HG03108 (cell line): Measurements from ENCODE around the gene AFAP1L1.

Experiments
- ATAC-seq: cut with Tn5 transposase; IDR thresholded peaks from one replicate; pipeline ENCODE4 v1.9.1; 2021; ENCODE audit warnings: moderate library complexity; ENCODE audit not compliant: unreplicated experiment

AFAP1L1 gene

DNA sequence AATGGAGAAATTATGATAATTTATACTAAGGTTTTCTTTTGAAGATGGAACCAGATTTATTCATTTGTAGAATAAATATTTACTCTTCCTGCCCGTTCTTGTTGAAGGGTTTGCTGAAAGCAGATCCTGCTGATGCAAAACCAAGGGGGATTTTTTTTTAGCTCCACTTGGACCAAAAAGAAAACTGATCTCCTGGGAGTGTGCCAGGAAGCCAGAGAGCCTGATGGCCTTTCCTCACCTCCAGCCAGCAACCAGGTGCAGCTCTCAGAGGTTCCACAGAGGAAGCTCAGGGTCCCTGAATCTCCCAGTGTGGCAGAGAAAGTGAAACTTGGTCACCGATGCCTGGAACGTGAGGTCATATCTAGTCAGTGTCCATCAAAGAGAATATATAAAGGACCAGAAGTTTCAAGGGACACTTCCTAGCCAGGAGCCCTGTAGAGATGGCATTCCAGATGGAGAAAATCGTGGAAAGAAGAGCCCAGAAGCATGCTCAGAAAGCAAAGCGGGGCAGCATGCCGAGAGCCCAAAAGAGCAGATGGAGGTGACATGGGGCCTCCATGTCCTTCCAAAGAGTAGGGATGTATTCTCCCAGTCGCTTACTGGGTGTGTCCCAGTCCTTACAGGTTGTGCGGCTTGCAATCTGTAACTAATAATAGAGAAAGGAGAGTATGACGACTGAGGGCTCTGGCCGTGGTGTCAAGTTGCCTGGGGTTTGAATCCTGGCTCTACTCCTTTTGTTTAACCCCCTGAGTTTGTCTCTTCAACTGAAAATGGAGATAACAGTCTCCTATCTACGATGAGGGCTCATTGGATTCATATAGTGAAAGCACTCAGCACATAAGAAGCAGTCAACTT is 12.2 kb downstream of the AFAP1L1 start:
- no peak for ATAC-seq

- ATAC-seq: no peak
Observed at GRCh38 chr5:149284501-149284900, 12.8 kb downstream of the AFAP1L1 start.

DNA sequence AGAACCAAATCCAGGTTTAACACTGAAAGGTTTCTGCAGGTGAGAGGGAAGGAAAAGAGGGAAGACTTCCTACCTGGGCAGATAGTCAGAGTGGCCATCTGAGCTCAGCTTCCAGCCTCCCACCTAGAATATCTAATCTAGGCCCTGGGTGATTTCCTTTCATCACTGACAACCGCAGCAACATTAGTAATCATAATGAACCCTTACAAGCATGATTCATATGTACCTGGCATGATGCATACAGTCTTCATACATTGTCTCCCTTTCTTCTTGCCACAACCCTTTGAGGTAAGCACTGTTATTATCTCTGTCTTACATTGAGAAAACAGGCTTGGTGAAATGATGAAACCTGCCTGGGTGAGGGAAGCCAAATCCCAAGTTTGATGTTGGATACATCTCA is 13.5 kb downstream of the AFAP1L1 start:
- no peak for ATAC-seq

DNA sequence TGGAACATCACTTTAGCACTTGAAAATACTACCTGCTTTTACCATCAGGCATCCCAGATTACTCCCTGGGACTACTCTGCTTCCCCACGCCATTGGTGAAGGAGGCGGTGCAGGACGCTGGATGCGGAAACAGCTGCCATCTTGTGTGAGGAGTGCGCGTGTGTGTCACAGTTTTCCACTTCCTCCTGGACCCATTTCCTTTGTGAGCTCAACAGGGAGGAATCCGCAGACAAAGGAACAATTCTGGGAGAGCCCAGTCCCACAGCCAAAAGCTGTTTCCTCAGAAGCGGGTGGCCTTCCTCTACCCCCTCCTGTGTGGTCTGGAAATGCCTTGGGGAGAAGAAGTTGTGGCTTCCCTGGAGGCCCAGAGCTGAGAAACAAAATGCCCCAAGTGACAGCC is 16.8 kb downstream of the AFAP1L1 start:
- ATAC-seq: no peak

- no peak for ATAC-seq
Observed at GRCh38 chr5:149289301-149289700, 17.6 kb downstream of the AFAP1L1 start.

DNA sequence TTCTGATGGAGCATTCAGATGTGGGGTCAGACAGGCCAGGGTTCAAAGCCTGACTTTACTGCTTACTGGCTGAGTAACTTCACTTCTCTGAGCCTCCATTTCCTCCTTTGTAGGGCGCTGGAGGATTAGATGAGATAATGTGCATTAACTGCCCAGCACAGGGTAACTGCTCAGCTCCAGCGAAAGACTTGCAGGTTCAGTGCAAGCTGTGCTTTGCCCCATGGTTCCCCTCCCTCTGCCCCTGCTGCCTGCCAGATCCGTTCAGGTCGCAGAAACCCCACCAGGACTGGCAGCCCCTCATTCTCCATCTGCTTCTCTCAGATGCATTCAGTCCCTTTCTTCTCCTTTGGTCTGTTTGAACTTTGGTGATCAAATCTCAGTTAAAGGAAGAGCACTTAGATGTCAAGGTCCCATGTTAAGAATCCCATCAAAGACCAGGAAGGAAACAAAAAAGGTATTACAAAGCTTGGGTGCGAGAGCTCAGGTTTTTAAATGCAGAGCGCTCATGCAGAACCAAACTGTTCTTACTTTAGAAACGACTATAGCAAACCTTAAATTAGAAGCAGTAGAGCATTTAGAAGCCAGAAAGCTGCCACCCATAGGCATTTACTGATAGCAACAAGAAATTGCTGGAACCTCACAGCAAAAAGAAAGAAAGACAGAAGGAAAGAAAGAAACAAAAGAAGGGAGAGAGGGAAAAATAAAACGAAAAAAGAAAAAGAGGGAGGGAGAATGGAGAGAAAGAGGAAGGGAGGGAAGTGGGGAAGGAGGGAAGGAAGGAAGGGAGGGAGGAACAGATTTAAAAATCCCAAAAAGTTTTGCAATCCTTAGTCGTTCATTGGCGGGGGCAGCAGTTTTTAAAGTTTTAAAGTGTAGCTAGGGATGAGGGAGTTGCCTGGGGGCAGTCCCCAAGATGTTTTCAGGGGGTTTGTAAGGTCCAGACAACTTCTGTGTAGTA is 23.5 kb downstream of the AFAP1L1 start:
- no peak for ATAC-seq

- no peak for ATAC-seq
Observed at GRCh38 chr5:149297340-149298025, 25.8 kb downstream of the AFAP1L1 start.

- no peak for ATAC-seq
Observed at GRCh38 chr5:149298163-149298562, 26.5 kb downstream of the AFAP1L1 start.

- ATAC-seq: no peak
Observed at GRCh38 chr5:149298842-149299404, 27.3 kb downstream of the AFAP1L1 start.

GRCh38 chr5:149299451-149300054 is 27.9 kb downstream of the AFAP1L1 start:
- ATAC-seq: no peak

GRCh38 chr5:149300441-149300840 is 28.8 kb downstream of the AFAP1L1 start:
- ATAC-seq: no peak

GRCh38 chr5:149301049-149301743 is 29.5 kb downstream of the AFAP1L1 start:
- ATAC-seq: no peak

- ATAC-seq: no peak
Observed at GRCh38 chr5:149301744-149302380, 30.2 kb downstream of the AFAP1L1 start.

- ATAC-seq: no peak
Observed at GRCh38 chr5:149302641-149303040, 31.0 kb downstream of the AFAP1L1 start.

- ATAC-seq: no peak
Observed at GRCh38 chr5:149303210-149303609, 31.6 kb downstream of the AFAP1L1 start.

- ATAC-seq: no peak
Observed at GRCh38 chr5:149304195-149305078, 32.8 kb downstream of the AFAP1L1 start.

GRCh38 chr5:149309354-149309753 is 37.7 kb downstream of the AFAP1L1 start:
- ATAC-seq: no peak

DNA sequence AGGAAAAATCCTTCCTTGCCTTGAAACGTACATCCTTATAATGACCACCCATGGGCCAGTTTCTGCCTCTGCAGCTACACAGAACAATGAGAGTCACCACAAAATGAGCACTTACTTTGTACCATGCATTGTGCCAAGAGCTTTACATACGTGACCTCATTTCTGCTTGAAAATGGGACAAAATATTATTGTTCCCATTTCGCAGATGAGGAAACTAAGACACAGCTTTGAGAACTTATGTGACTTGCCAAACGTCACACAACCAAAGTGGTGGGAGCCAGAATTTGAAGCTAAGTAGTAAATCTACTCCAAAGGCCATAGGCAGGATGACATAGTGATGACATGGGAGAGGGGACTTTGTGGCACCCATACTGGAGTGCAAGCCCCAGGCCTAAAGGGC is 38.8 kb downstream of the AFAP1L1 start:
- no peak for ATAC-seq
